Colonic mucosa (tissue), 4 donors: ENCODE measurements around the gene XG. TPM values are rescaled to one million over a fixed set of nuclear protein-coding genes. Genes with fewer than 3 reads are reported as not detected.

Experiments used
- DNase-seq: peaks from one replicate; pipeline ENCODE4 v3.0.0-alpha.2; 2020
- H3K27ac ChIP-seq: fragments of 200-600 bp; one replicate; pipeline ENCODE4 v1.8.0; 2021
- H3K27me3 ChIP-seq: fragments of 200-600 bp; one replicate; pipeline ENCODE4 v1.8.0; 2021
- H3K36me3 ChIP-seq: fragments of 200-600 bp; one replicate; pipeline ENCODE4 v1.8.0; 2021
- H3K4me1 ChIP-seq: fragments of 200-600 bp; one replicate; pipeline ENCODE4 v1.8.0; 2021; ENCODE audit warnings: mild to moderate bottlenecking
- H3K4me3 ChIP-seq: fragments of 200-600 bp; one replicate; pipeline ENCODE4 v1.8.0; 2021
- H3K9ac ChIP-seq, 2 donors: one replicate each; pipeline ENCODE4 v1.7.0; 2013; ENCODE audit warnings: control low read depth in 2 of 2, low read depth in 2 of 2, low read length in 2 of 2
- H3K9me3 ChIP-seq: fragments of 200-600 bp; one replicate; pipeline ENCODE4 v1.8.0; 2021
- intact Hi-C: fragments of 100-400 bp; cut with DNase I; formaldehyde crosslinking; loops from one replicate; pipeline ENCODE4 v1.14.1; 2022
- total RNA-seq, 2 donors: library from RNA; stranded (reverse); fragmentation: NEBNext Ultra II Directional in 1 of 2; extraction: Animal tissue kit (Norgen Biotek cat#: 25700) in 1 of 2; gene quantifications; one replicate each; pipeline ENCODE4 v1.2.1, GENCODE V29; 2021
- TF ChIP-seq, protein P1 (sequence below): fragments of 200-600 bp; IDR thresholded peaks from one replicate; pipeline ENCODE4 v1.8.0; 2022; ENCODE audit warnings: antibody characterized with exemption, mild to moderate bottlenecking
- donor health status: healthy.
- donor health status: DM: no; HTN: no; CAD: no.
- donor health status: DM: no; HTN: no; CAD: no.

XG gene
- total RNA-seq, 2 donors from 2014 or later = 0.50 TPM; not detected in 1

DNA sequence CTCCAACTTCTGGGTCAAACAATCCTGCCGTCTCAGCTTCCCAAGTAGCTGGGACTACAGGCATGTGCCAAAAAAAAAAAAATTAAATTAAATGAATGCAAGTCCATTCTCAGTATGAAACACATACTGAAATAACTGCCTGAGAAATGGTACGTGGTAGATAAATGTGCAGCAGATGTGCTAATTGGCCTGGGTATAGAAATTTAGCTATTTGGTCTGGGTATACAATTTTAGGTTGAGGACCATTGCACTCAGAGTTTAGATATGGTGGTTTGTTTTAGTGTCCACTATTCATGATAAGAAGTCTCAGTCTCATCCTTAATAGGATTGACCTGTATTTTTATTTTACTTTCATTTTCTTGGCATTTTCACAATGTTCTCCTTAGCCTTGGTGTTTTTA lies 86.1 kb downstream of the XG start:
- TF ChIP-seq, protein P1, sequence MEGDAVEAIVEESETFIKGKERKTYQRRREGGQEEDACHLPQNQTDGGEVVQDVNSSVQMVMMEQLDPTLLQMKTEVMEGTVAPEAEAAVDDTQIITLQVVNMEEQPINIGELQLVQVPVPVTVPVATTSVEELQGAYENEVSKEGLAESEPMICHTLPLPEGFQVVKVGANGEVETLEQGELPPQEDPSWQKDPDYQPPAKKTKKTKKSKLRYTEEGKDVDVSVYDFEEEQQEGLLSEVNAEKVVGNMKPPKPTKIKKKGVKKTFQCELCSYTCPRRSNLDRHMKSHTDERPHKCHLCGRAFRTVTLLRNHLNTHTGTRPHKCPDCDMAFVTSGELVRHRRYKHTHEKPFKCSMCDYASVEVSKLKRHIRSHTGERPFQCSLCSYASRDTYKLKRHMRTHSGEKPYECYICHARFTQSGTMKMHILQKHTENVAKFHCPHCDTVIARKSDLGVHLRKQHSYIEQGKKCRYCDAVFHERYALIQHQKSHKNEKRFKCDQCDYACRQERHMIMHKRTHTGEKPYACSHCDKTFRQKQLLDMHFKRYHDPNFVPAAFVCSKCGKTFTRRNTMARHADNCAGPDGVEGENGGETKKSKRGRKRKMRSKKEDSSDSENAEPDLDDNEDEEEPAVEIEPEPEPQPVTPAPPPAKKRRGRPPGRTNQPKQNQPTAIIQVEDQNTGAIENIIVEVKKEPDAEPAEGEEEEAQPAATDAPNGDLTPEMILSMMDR = no peak

DNA sequence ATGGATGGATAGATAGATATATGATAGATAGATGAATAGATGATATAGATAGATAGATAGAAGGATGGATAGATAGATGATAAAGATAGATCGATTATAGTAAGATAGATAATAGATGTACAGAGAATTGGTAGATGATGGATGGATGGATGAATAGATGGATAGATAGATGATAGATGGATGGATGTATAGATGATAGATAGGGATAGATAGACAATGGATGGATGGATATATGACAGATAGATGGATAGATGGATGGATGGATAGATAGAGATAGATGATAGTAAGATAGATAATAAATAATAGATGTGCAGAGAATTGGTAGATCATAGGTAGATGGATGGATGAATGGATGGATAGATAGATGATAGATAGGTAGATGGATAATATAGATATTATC lies 89.1 kb downstream of the XG start:
- H3K4me1 ChIP-seq = no peaks in the 10 kb centered on the region
- no peak for DNase-seq
- H3K27me3 ChIP-seq = no peaks in the 10 kb centered on the region
- H3K9me3 ChIP-seq = no peaks in the 10 kb centered on the region
- no peak overlapping the region for H3K4me3 ChIP-seq
- intact Hi-C loops = no loop called here
- TF ChIP-seq, protein P1 = no peak
- no peak overlapping the region for H3K9ac ChIP-seq
- no peaks in the 10 kb centered on the region for H3K36me3 ChIP-seq
- no peak overlapping the region for H3K27ac ChIP-seq

More for the DNA sequence above, 86.1 kb downstream of the XG start:
- DNase-seq = no peak
- H3K4me1 ChIP-seq = no peaks in the 10 kb centered on the region
- no peak overlapping the region for H3K4me3 ChIP-seq
- H3K27me3 ChIP-seq = no peaks in the 10 kb centered on the region
- intact Hi-C loops = no loop called here
- no peak overlapping the region for H3K27ac ChIP-seq
- H3K9ac ChIP-seq = no peak overlapping the region
- H3K36me3 ChIP-seq = no peaks in the 10 kb centered on the region
- no peaks in the 10 kb centered on the region for H3K9me3 ChIP-seq

DNA sequence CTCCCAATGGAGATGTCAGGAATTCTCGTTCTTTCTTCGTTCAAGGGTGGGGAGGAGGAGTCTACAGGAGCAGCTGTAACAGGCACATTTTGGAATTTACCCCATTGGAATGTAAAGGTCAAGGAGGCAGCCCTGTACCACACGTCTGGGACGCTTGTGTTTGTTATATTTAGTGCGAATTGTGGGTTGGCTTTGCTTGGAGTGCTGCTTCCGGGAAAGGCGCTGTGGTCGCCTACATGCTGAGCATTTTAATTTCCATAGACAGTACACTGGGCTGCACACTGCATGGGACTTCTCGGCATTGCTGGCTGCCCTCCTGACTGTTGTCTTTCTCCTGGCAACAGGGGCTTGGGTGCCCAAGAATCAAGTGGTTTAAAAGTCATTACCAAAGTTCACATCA lies 89.7 kb downstream of the XG start:
- DNase-seq = no peak
- no peaks in the 10 kb centered on the region for H3K36me3 ChIP-seq
- TF ChIP-seq, protein P1 = no peak
- no peaks in the 10 kb centered on the region for H3K27me3 ChIP-seq
- intact Hi-C loops = no loop called here
- no peak overlapping the region for H3K9ac ChIP-seq
- H3K27ac ChIP-seq = no peak overlapping the region
- H3K4me3 ChIP-seq = no peak overlapping the region
- no peaks in the 10 kb centered on the region for H3K9me3 ChIP-seq
- H3K4me1 ChIP-seq = no peaks in the 10 kb centered on the region

DNA sequence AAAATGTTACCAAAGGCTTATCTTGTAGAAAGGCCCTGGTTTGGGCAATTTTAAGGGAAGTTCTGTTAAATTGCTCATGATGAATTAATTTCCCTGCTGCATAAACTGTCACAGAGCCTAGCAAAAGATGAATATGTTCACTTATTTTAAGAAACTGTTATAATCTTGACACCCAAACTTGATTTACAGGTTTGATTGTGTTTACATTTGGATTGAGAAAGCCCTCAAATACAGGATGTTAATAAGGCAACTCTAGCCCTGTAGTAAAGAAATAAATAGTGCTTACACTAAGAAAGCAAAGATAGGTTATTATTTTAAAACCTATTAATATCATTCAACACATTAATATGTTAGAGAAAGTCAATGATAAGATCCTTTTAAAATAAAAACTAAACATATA lies 95.2 kb downstream of the XG start:
- TF ChIP-seq, protein P1 = no peak
- no peak for DNase-seq

DNA sequence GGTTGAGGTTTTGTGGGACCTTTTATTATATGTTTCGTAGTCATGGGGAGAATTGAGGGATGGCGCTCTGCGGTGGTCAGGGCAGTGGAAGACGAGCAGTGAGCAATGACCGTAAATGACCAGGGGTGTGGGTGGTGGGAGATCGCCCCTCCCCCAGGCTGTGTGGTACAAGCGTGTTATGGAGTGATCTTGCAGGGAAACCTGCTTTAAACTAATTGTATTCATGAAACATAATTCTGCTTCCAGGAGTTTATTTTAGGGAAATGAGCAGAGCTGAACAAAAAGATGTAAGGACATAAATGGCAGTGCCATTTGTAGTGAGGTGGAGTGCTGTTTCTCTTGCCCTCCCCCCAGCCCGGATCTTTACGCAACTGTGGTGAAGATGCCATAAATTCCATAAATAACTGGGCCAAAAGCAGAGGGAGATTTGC lies 97.0 kb downstream of the XG start:
- no peak overlapping the region for H3K27ac ChIP-seq
- intact Hi-C loops = no loop called here

More for the DNA sequence above, 95.2 kb downstream of the XG start:
- no peak overlapping the region for H3K4me3 ChIP-seq
- H3K9ac ChIP-seq = no peak overlapping the region
- H3K36me3 ChIP-seq = no peaks in the 10 kb centered on the region
- no peaks in the 10 kb centered on the region for H3K9me3 ChIP-seq
- no peak overlapping the region for H3K27ac ChIP-seq
- intact Hi-C loops = no loop called here
- H3K4me1 ChIP-seq = no peaks in the 10 kb centered on the region
- no peaks in the 10 kb centered on the region for H3K27me3 ChIP-seq

More for the DNA sequence above, 97.0 kb downstream of the XG start:
- H3K9ac ChIP-seq = no peak overlapping the region
- H3K9me3 ChIP-seq = no peaks in the 10 kb centered on the region
- DNase-seq = no peak
- no peaks in the 10 kb centered on the region for H3K36me3 ChIP-seq
- no peaks in the 10 kb centered on the region for H3K27me3 ChIP-seq
- no peaks in the 10 kb centered on the region for H3K4me1 ChIP-seq
- TF ChIP-seq, protein P1 = no peak
- no peak overlapping the region for H3K4me3 ChIP-seq
